ENCODE results near the gene NBPF4. TPM values are rescaled to one million over a fixed set of nuclear protein-coding genes. Genes with fewer than 3 reads are reported as not detected.
"Not testable (repeated sequence)": the region's sequence is repeated elsewhere in the genome, so short reads cannot be mapped to it uniquely, and the experiment has no call there.

The NBPF4 gene, protein sequence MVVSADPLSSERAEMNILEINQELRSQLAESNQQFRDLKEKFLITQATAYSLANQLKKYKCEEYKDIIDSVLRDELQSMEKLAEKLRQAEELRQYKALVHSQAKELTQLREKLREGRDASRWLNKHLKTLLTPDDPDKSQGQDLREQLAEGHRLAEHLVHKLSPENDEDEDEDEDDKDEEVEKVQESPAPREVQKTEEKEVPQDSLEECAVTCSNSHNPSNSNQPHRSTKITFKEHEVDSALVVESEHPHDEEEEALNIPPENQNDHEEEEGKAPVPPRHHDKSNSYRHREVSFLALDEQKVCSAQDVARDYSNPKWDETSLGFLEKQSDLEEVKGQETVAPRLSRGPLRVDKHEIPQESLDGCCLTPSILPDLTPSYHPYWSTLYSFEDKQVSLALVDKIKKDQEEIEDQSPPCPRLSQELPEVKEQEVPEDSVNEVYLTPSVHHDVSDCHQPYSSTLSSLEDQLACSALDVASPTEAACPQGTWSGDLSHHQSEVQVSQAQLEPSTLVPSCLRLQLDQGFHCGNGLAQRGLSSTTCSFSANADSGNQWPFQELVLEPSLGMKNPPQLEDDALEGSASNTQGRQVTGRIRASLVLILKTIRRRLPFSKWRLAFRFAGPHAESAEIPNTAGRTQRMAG
- not detected for total RNA-seq
- long read RNA-seq, result 0 reads

DNA sequence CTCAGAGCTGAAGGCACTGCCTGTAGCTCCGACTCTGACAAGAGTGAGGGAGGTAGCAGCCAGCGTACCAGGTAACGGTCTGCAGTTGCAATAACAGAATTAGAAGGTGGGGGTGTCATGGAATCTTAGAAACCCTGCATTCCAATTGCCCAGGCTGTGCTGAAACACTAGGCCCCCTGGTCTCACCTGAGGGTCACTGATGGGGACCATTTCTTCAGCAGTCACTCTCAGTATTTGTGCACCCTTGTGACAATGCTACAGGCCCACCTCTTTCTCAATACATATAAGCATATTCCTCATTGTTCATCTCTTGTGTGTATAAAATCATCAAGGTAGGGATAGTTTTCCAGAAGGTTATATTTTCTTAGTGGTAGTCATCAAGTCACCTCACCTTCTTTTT lies at the start of gene NBPF4:
TSS of gene NBPF4 (minus strand) at position 101 of the 400 bp plus-strand sequence. CDS start 315 bp downstream, outside the sequence.
- ATAC-seq; H3K27me3 ChIP-seq; H3K4me3 ChIP-seq; H3K4me1 ChIP-seq; H3K36me3 ChIP-seq; H3K27ac ChIP-seq; intact Hi-C loops (cut with DNase I); DNase-seq; H3K9me3 ChIP-seq: not testable (repeated sequence)
- WGBS (ENCODE audit: insufficient coverage, low coverage, low lambda C conversion rate, missing lambda C conversion rate), result no CpG with 5 or more reads among the region's 3 CpGs

- H3K27me3 ChIP-seq; ATAC-seq; intact Hi-C loops (cut with DNase I); H3K27ac ChIP-seq; H3K4me1 ChIP-seq; H3K9me3 ChIP-seq; H3K4me3 ChIP-seq; DNase-seq; H3K36me3 ChIP-seq: not testable (repeated sequence)
- no CpG with 5 or more reads among the region's 6 CpGs for WGBS (ENCODE audit: insufficient coverage, low coverage, low lambda C conversion rate, missing lambda C conversion rate)
Observed at GRCh38 chr1:108282528-108283257, 38.8 kb upstream of the NBPF4 start.

- intact Hi-C loops (cut with DNase I); H3K9me3 ChIP-seq; DNase-seq: not testable (repeated sequence)
Observed at GRCh38 chr1:108272485-108273327, 28.8 kb upstream of the NBPF4 start.

DNA sequence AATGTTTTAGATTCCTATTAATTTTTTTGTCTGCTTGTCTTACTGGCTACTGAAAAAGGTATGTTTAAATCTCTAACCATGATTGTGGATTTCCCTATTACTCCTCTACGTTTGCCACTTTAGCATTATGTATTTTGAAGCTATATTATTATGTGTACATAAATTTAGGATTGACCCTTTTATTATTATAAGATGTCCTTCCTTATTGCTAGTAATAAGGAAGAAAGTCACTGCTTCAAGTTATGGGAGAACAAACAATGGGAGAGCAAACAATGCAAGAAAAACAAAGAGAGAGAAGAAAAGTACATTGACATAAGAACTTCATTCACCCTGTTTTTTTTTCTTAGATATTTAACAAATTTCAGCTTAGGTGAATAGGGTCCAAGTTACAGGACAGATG lies 23.2 kb upstream of the NBPF4 start:
- H3K36me3 ChIP-seq; H3K4me3 ChIP-seq; ATAC-seq; H3K9me3 ChIP-seq; H3K4me1 ChIP-seq; intact Hi-C loops (cut with DNase I); DNase-seq; H3K27ac ChIP-seq; H3K27me3 ChIP-seq: not testable (repeated sequence)
- WGBS (ENCODE audit: insufficient coverage, low coverage, low lambda C conversion rate, missing lambda C conversion rate), result 10% methylated on average over 1 of the region's 1 CpG

More at GRCh38 chr1:108272485-108273327, 28.8 kb upstream of the NBPF4 start:
- not testable (repeated sequence) for H3K27ac ChIP-seq, H3K4me1 ChIP-seq, H3K4me3 ChIP-seq, H3K27me3 ChIP-seq, H3K36me3 ChIP-seq
- ATAC-seq, result peak in 3 of 4 donors; percentile 40 to 68 (median 44)
- WGBS (ENCODE audit: insufficient coverage, low coverage, low lambda C conversion rate, missing lambda C conversion rate), result no CpG with 5 or more reads among the region's 61 CpGs

- no CpG with 5 or more reads among the region's 11 CpGs for WGBS (ENCODE audit: insufficient coverage, low coverage, low lambda C conversion rate, missing lambda C conversion rate)
- intact Hi-C loops (cut with DNase I); ATAC-seq: not testable (repeated sequence)
Observed at GRCh38 chr1:108261967-108262366, 18.1 kb upstream of the NBPF4 start.

DNA sequence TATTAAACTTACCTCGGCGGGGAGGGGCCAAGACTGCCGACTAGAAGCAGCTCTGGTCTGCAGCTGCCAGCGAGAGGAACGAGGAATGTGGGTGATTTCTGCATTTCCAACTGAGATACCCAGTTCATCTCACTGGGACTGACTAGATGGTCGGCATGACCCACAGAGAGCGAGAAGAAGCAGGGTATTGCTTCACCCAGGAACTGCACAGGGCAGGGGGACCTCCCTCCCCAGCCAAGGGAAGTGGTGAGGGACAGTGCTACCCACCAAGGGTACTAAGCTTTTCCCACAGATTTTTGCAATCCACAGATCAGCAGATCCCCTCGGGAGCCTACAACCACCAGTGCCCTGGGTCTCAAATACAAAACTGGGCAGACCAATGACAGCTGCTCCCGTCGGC lies 17.6 kb upstream of the NBPF4 start:
- H3K4me1 ChIP-seq; DNase-seq; H3K4me3 ChIP-seq; H3K27me3 ChIP-seq; ATAC-seq; H3K9me3 ChIP-seq; intact Hi-C loops (cut with DNase I); H3K27ac ChIP-seq; H3K36me3 ChIP-seq: not testable (repeated sequence)
- no CpG with 5 or more reads among the region's 10 CpGs for WGBS (ENCODE audit: insufficient coverage, low coverage, low lambda C conversion rate, missing lambda C conversion rate)

More at GRCh38 chr1:108261967-108262366, 18.1 kb upstream of the NBPF4 start:
- not testable (repeated sequence) for H3K9me3 ChIP-seq, H3K4me3 ChIP-seq, H3K27ac ChIP-seq, H3K36me3 ChIP-seq, DNase-seq, H3K27me3 ChIP-seq, H3K4me1 ChIP-seq

- H3K27me3 ChIP-seq; H3K4me3 ChIP-seq; intact Hi-C loops (cut with DNase I); H3K4me1 ChIP-seq; H3K27ac ChIP-seq; ATAC-seq; DNase-seq; H3K36me3 ChIP-seq; H3K9me3 ChIP-seq: not testable (repeated sequence)
- WGBS (ENCODE audit: insufficient coverage, low coverage, low lambda C conversion rate, missing lambda C conversion rate), result no CpG with 5 or more reads among the region's 4 CpGs
Observed at GRCh38 chr1:108260578-108261259, 16.8 kb upstream of the NBPF4 start.

DNA sequence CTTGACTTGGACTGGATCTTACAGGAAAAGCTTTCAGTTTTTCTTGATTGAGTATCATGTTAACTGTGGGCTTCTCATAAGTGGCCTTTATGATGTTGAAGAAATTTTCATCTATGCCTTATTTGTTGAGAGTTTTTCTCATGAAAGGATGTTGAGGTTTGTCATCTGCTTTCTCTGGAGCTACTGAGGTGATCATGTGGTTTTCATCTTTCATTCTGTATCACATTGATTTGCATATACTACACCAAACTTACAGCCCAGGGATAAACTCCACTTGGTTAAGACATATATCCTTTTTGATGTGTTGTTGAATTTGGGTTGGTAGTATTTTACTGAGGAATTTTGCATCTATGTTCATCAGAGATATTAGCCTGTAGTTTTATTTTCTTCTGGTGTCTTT lies 11.6 kb upstream of the NBPF4 start:
- H3K36me3 ChIP-seq; H3K27me3 ChIP-seq; intact Hi-C loops (cut with DNase I); DNase-seq; H3K27ac ChIP-seq; H3K4me1 ChIP-seq; H3K4me3 ChIP-seq; ATAC-seq; H3K9me3 ChIP-seq: not testable (repeated sequence)

GRCh38 chr1:108239426-108239825 lies 4.5 kb downstream of the NBPF4 start:
- H3K9me3 ChIP-seq; H3K4me3 ChIP-seq; H3K27ac ChIP-seq; H3K4me1 ChIP-seq; DNase-seq; intact Hi-C loops (cut with DNase I); H3K27me3 ChIP-seq; H3K36me3 ChIP-seq: not testable (repeated sequence)
- no CpG with 5 or more reads among the region's 2 CpGs for WGBS (ENCODE audit: insufficient coverage, low coverage, low lambda C conversion rate, missing lambda C conversion rate)
- ATAC-seq, result peak in 3 of 4 donors; percentile 17 to 35 (median 25)

DNA sequence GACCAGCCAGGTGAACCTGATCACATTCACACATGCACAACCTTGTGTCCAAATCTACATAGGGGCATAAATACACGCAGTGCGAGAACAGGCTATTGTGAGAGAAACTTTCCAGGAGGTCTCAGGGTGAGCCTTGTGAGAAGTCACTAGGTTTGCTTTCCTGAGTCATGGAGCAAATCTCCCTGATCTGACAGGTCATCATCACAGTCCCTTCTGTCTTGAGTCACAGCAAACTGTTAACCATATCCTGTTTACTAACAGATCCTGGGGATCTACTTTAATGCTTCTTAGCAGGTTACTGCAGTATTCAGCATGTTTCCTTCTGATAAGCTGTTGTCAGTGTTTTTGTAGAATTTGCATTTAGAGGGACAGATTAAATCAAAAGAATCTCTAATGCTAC lies 8.6 kb downstream of the NBPF4 start:
- H3K9me3 ChIP-seq; H3K4me3 ChIP-seq; ATAC-seq; intact Hi-C loops (cut with DNase I); H3K36me3 ChIP-seq; DNase-seq; H3K27ac ChIP-seq; H3K27me3 ChIP-seq; H3K4me1 ChIP-seq: not testable (repeated sequence)
- no CpG with 5 or more reads among the region's 2 CpGs for WGBS (ENCODE audit: insufficient coverage, low coverage, low lambda C conversion rate, missing lambda C conversion rate)
